WTC11 (cell line): ENCODE data around the gene KDM4B.
A peak's percentile ranks its signal among the peaks of the same experiment; 100 is the strongest.

Experiments
- ESRRA ChIP-seq: sonication (generic); formaldehyde crosslinking; IDR thresholded peaks from 2 replicates; pipeline ENCODE4 v1.8.1; 2022; ENCODE audit warnings: mild to moderate bottlenecking, missing genetic modification reagents, borderline replicate concordance
- NR2C2 ChIP-seq: sonication (generic); formaldehyde crosslinking; IDR thresholded peaks from 2 replicates; pipeline ENCODE4 v1.8.0; 2022; ENCODE audit warnings: mild to moderate bottlenecking, missing genetic modification reagents
- NR3C1 ChIP-seq: sonication (generic); formaldehyde crosslinking; conservative IDR thresholded peaks from 2 replicates; pipeline ENCODE4 v1.8.1; 2023; ENCODE audit warnings: low read depth, mild to moderate bottlenecking, missing genetic modification reagents
- ZNF138 ChIP-seq: sonication (generic); formaldehyde crosslinking; conservative IDR thresholded peaks from 2 replicates; pipeline ENCODE4 v1.8.1; 2022; ENCODE audit warnings: mild to moderate bottlenecking, moderate library complexity, missing genetic modification reagents
- TF ChIP-seq, protein P1 (sequence below): sonication (generic); formaldehyde crosslinking; IDR thresholded peaks from 2 replicates; pipeline ENCODE4 v1.8.0; 2022; ENCODE audit warnings: mild to moderate bottlenecking, missing genetic modification reagents
- TF ChIP-seq, protein P2 (sequence below): fragments of 200-600 bp; IDR thresholded peaks from 2 replicates; pipeline ENCODE4 v1.8.0; 2022; ENCODE audit warnings: antibody characterized with exemption
- TF ChIP-seq, protein P3 (sequence below): sonication (generic); formaldehyde crosslinking; IDR thresholded peaks from 2 replicates; pipeline ENCODE4 v1.8.1; 2022; ENCODE audit warnings: low read depth, missing genetic modification reagents, borderline replicate concordance
- TF ChIP-seq, protein P4 (sequence below): sonication (generic); formaldehyde crosslinking; conservative IDR thresholded peaks from 2 replicates; pipeline ENCODE4 v1.8.1; 2022; ENCODE audit warnings: mild to moderate bottlenecking, missing genetic modification reagents
- TF ChIP-seq, protein P5 (sequence below): sonication (generic); formaldehyde crosslinking; IDR thresholded peaks from 2 replicates; pipeline ENCODE4 v1.8.1; 2022; ENCODE audit warnings: low read depth, mild to moderate bottlenecking, moderate library complexity, missing genetic modification reagents, borderline replicate concordance
- TF ChIP-seq, protein P6 (sequence below): sonication (generic); formaldehyde crosslinking; IDR thresholded peaks from 2 replicates; pipeline ENCODE4 v1.8.1; 2022; ENCODE audit warnings: mild to moderate bottlenecking, missing genetic modification reagents, moderate library complexity, borderline replicate concordance
- TF ChIP-seq, protein P7 (sequence below): sonication (generic); formaldehyde crosslinking; IDR thresholded peaks from 2 replicates; pipeline ENCODE4 v1.8.1; 2023; ENCODE audit warnings: mild to moderate bottlenecking, missing genetic modification reagents
- TF ChIP-seq, protein P8 (sequence below): sonication (generic); formaldehyde crosslinking; IDR thresholded peaks from 2 replicates; pipeline ENCODE4 v1.8.1; 2023; ENCODE audit warnings: mild to moderate bottlenecking, missing genetic modification reagents, moderate library complexity

DNA sequence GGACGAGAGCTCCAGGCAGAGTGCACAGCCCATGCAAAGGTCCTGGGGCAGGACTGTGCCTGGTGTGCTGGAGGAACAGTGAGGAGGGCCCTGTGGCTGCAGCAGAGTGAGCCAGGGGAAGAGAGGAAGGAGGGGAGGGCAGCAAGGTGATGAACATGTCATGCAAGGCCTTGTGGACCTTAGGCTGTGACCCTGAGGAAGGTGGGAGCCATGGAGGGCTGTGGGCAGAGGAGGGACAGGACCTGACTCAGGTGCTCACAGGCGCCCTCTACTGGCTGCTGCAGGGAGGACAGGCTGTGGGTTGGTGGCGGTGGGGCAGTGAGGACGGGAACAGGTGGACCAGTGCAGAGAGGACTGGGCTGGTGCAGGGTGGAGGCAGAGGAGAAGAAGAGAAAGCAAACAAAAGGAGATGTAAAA lies 201.4 kb downstream of the KDM4B start:
- TF ChIP-seq, protein P1, sequence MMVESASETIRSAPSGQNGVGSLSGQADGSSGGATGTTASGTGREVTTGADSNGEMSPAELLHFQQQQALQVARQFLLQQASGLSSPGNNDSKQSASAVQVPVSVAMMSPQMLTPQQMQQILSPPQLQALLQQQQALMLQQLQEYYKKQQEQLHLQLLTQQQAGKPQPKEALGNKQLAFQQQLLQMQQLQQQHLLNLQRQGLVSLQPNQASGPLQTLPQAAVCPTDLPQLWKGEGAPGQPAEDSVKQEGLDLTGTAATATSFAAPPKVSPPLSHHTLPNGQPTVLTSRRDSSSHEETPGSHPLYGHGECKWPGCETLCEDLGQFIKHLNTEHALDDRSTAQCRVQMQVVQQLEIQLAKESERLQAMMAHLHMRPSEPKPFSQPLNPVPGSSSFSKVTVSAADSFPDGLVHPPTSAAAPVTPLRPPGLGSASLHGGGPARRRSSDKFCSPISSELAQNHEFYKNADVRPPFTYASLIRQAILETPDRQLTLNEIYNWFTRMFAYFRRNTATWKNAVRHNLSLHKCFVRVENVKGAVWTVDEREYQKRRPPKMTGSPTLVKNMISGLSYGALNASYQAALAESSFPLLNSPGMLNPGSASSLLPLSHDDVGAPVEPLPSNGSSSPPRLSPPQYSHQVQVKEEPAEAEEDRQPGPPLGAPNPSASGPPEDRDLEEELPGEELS (CRISPR knock-in tag): no peak
- TF ChIP-seq, protein P2, sequence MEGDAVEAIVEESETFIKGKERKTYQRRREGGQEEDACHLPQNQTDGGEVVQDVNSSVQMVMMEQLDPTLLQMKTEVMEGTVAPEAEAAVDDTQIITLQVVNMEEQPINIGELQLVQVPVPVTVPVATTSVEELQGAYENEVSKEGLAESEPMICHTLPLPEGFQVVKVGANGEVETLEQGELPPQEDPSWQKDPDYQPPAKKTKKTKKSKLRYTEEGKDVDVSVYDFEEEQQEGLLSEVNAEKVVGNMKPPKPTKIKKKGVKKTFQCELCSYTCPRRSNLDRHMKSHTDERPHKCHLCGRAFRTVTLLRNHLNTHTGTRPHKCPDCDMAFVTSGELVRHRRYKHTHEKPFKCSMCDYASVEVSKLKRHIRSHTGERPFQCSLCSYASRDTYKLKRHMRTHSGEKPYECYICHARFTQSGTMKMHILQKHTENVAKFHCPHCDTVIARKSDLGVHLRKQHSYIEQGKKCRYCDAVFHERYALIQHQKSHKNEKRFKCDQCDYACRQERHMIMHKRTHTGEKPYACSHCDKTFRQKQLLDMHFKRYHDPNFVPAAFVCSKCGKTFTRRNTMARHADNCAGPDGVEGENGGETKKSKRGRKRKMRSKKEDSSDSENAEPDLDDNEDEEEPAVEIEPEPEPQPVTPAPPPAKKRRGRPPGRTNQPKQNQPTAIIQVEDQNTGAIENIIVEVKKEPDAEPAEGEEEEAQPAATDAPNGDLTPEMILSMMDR: peak; percentile 81
- TF ChIP-seq, protein P3, sequence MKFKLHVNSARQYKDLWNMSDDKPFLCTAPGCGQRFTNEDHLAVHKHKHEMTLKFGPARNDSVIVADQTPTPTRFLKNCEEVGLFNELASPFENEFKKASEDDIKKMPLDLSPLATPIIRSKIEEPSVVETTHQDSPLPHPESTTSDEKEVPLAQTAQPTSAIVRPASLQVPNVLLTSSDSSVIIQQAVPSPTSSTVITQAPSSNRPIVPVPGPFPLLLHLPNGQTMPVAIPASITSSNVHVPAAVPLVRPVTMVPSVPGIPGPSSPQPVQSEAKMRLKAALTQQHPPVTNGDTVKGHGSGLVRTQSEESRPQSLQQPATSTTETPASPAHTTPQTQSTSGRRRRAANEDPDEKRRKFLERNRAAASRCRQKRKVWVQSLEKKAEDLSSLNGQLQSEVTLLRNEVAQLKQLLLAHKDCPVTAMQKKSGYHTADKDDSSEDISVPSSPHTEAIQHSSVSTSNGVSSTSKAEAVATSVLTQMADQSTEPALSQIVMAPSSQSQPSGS (CRISPR knock-in tag): no peak
- TF ChIP-seq ZNF138 (CRISPR knock-in tag): no peak
- TF ChIP-seq, protein P4, sequence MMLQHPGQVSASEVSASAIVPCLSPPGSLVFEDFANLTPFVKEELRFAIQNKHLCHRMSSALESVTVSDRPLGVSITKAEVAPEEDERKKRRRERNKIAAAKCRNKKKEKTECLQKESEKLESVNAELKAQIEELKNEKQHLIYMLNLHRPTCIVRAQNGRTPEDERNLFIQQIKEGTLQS (CRISPR knock-in tag): no peak
- TF ChIP-seq, protein P5, sequence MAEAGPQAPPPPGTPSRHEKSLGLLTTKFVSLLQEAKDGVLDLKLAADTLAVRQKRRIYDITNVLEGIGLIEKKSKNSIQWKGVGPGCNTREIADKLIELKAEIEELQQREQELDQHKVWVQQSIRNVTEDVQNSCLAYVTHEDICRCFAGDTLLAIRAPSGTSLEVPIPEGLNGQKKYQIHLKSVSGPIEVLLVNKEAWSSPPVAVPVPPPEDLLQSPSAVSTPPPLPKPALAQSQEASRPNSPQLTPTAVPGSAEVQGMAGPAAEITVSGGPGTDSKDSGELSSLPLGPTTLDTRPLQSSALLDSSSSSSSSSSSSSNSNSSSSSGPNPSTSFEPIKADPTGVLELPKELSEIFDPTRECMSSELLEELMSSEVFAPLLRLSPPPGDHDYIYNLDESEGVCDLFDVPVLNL (CRISPR knock-in tag): no peak
- TF ChIP-seq, protein P6, sequence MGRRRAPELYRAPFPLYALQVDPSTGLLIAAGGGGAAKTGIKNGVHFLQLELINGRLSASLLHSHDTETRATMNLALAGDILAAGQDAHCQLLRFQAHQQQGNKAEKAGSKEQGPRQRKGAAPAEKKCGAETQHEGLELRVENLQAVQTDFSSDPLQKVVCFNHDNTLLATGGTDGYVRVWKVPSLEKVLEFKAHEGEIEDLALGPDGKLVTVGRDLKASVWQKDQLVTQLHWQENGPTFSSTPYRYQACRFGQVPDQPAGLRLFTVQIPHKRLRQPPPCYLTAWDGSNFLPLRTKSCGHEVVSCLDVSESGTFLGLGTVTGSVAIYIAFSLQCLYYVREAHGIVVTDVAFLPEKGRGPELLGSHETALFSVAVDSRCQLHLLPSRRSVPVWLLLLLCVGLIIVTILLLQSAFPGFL (CRISPR knock-in tag): no peak
- no peak for TF ChIP-seq ESRRA (CRISPR knock-in tag)
- no peak for TF ChIP-seq NR3C1 (CRISPR knock-in tag)
- TF ChIP-seq, protein P7, sequence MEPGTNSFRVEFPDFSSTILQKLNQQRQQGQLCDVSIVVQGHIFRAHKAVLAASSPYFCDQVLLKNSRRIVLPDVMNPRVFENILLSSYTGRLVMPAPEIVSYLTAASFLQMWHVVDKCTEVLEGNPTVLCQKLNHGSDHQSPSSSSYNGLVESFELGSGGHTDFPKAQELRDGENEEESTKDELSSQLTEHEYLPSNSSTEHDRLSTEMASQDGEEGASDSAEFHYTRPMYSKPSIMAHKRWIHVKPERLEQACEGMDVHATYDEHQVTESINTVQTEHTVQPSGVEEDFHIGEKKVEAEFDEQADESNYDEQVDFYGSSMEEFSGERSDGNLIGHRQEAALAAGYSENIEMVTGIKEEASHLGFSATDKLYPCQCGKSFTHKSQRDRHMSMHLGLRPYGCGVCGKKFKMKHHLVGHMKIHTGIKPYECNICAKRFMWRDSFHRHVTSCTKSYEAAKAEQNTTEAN (CRISPR knock-in tag): no peak
- TF ChIP-seq NR2C2 (CRISPR knock-in tag): no peak
- TF ChIP-seq, protein P8, sequence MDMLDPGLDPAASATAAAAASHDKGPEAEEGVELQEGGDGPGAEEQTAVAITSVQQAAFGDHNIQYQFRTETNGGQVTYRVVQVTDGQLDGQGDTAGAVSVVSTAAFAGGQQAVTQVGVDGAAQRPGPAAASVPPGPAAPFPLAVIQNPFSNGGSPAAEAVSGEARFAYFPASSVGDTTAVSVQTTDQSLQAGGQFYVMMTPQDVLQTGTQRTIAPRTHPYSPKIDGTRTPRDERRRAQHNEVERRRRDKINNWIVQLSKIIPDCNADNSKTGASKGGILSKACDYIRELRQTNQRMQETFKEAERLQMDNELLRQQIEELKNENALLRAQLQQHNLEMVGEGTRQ (CRISPR knock-in tag): no peak
